WERI-Rb-1 (cell line): ENCODE results near the gene SHROOM3.

Source experiments
- DNase-seq: peaks from one replicate; pipeline ENCODE4 v3.0.0-alpha.2; 2020
- H3K27ac ChIP-seq: fragments of 250-450 bp; sonication (Bioruptor Pico); 2 replicates; pipeline ENCODE4 v1.5.1; 2020; ENCODE audit warnings: mild to moderate bottlenecking, moderate library complexity
- H3K27me3 ChIP-seq: fragments of 250-450 bp; sonication (Bioruptor Pico); 2 replicates; pipeline ENCODE4 v1.5.1; 2021; ENCODE audit warnings: mild to moderate bottlenecking, low read depth, moderate library complexity; ENCODE audit not compliant: insufficient read depth, severe bottlenecking
- H3K36me3 ChIP-seq: fragments of 250-450 bp; sonication (Bioruptor Pico); 2 replicates; pipeline ENCODE4 v1.5.1; 2020; ENCODE audit warnings: mild to moderate bottlenecking, moderate library complexity
- H3K4me3 ChIP-seq: 2 replicates; pipeline ENCODE4 v1.5.1; 2011; ENCODE audit warnings: low read depth, mild to moderate bottlenecking, control low read depth, low read length
- H3K9me3 ChIP-seq: fragments of 250-450 bp; sonication (Bioruptor Pico); 2 replicates; pipeline ENCODE4 v1.5.1; 2021; ENCODE audit warnings: mild to moderate bottlenecking, moderate library complexity; ENCODE audit not compliant: severe bottlenecking
- CTCF ChIP-seq: IDR thresholded peaks from 2 replicates; pipeline ENCODE4 v1.5.1; 2011; ENCODE audit warnings: low read depth, mild to moderate bottlenecking, control low read depth, inconsistent platforms, low read length

The SHROOM3 gene

GRCh38 chr4:76589872-76590797 lies 155.1 kb downstream of the SHROOM3 start:
- Histone ChIP-seq H3K36me3 (no peaks in the 10 kb centered on the region), H3K27me3 (no peaks in the 10 kb centered on the region), H3K27ac (no peak overlapping the region), H3K4me3 (no peak overlapping the region), H3K9me3 (no peaks in the 10 kb centered on the region)
- DNase-seq: no peak
- no peak for TF ChIP-seq CTCF

- TF ChIP-seq CTCF: no peak
- H3K4me3 ChIP-seq: no peak overlapping the region
- no peaks in the 10 kb centered on the region for H3K27me3 ChIP-seq
- no peak overlapping the region for H3K27ac ChIP-seq
- DNase-seq: no peak
- H3K9me3 ChIP-seq: no peaks in the 10 kb centered on the region
- no peaks in the 10 kb centered on the region for H3K36me3 ChIP-seq
Measured at GRCh38 chr4:76590798-76591281, 155.8 kb downstream of the SHROOM3 start.

- no peak for TF ChIP-seq CTCF
- Histone ChIP-seq H3K27ac (no peak overlapping the region), H3K4me3 (no peak overlapping the region), H3K9me3 (no peaks in the 10 kb centered on the region), H3K27me3 (no peaks in the 10 kb centered on the region), H3K36me3 (no peaks in the 10 kb centered on the region)
- no peak for DNase-seq
Measured at GRCh38 chr4:76591992-76592391, 157.0 kb downstream of the SHROOM3 start.

- DNase-seq: no peak
- Histone ChIP-seq H3K27ac (no peak overlapping the region), H3K27me3 (no peaks in the 10 kb centered on the region), H3K4me3 (no peak overlapping the region), H3K9me3 (no peaks in the 10 kb centered on the region), H3K36me3 (no peaks in the 10 kb centered on the region)
- TF ChIP-seq CTCF: no peak
Measured at GRCh38 chr4:76592460-76592859, 157.4 kb downstream of the SHROOM3 start.

- TF ChIP-seq CTCF: no peak
- no peak overlapping the region for H3K27ac ChIP-seq
- DNase-seq: no peak
Measured at GRCh38 chr4:76594173-76594572, 159.1 kb downstream of the SHROOM3 start.

GRCh38 chr4:76595435-76595834 lies 160.4 kb downstream of the SHROOM3 start:
- Histone ChIP-seq H3K27ac (no peak overlapping the region), H3K9me3 (no peaks in the 10 kb centered on the region), H3K4me3 (no peak overlapping the region), H3K36me3 (no peaks in the 10 kb centered on the region), H3K27me3 (no peaks in the 10 kb centered on the region)
- no peak for TF ChIP-seq CTCF
- DNase-seq: no peak

More at GRCh38 chr4:76594173-76594572, 159.1 kb downstream of the SHROOM3 start:
- Histone ChIP-seq H3K36me3 (no peaks in the 10 kb centered on the region), H3K27me3 (no peaks in the 10 kb centered on the region), H3K4me3 (no peak overlapping the region), H3K9me3 (no peaks in the 10 kb centered on the region)
